NCI-H460 (cell line): Measurements from ENCODE around the gene LIFR. TPM values are rescaled to one million over a fixed set of nuclear protein-coding genes. Genes with fewer than 3 reads are reported as not detected.
"Not testable (repeated sequence)": the region's sequence is repeated elsewhere in the genome, so short reads cannot be mapped to it uniquely, and the experiment has no call there.

ENCODE experiments used
- DNase-seq: peaks from one replicate; pipeline ENCODE4 v3.0.0-alpha.2; 2016; ENCODE audit warnings: low read depth; ENCODE audit errors: extremely low read depth
- polyA plus RNA-seq: library from polyadenylated mRNA; depleted of rRNA; stranded (reverse); fragments of >200 nt; gene quantifications from 2 replicates; pipeline ENCODE4 v1.2.3, GENCODE V29; 2014; cell fraction: nucleus; rRNA removed
- total RNA-seq: library from RNA; depleted of rRNA; stranded (reverse); fragments of >200 nt; shearing (Covaris generic); gene quantifications from 2 replicates; pipeline ENCODE4 v1.2.3, GENCODE V29; 2014; rRNA removed

The LIFR gene, protein sequence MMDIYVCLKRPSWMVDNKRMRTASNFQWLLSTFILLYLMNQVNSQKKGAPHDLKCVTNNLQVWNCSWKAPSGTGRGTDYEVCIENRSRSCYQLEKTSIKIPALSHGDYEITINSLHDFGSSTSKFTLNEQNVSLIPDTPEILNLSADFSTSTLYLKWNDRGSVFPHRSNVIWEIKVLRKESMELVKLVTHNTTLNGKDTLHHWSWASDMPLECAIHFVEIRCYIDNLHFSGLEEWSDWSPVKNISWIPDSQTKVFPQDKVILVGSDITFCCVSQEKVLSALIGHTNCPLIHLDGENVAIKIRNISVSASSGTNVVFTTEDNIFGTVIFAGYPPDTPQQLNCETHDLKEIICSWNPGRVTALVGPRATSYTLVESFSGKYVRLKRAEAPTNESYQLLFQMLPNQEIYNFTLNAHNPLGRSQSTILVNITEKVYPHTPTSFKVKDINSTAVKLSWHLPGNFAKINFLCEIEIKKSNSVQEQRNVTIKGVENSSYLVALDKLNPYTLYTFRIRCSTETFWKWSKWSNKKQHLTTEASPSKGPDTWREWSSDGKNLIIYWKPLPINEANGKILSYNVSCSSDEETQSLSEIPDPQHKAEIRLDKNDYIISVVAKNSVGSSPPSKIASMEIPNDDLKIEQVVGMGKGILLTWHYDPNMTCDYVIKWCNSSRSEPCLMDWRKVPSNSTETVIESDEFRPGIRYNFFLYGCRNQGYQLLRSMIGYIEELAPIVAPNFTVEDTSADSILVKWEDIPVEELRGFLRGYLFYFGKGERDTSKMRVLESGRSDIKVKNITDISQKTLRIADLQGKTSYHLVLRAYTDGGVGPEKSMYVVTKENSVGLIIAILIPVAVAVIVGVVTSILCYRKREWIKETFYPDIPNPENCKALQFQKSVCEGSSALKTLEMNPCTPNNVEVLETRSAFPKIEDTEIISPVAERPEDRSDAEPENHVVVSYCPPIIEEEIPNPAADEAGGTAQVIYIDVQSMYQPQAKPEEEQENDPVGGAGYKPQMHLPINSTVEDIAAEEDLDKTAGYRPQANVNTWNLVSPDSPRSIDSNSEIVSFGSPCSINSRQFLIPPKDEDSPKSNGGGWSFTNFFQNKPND
- total RNA-seq, result 62.4 and 67.3 TPM in 2 replicates
- 17.1 and 26.0 TPM in 2 replicates for polyA plus RNA-seq

DNA sequence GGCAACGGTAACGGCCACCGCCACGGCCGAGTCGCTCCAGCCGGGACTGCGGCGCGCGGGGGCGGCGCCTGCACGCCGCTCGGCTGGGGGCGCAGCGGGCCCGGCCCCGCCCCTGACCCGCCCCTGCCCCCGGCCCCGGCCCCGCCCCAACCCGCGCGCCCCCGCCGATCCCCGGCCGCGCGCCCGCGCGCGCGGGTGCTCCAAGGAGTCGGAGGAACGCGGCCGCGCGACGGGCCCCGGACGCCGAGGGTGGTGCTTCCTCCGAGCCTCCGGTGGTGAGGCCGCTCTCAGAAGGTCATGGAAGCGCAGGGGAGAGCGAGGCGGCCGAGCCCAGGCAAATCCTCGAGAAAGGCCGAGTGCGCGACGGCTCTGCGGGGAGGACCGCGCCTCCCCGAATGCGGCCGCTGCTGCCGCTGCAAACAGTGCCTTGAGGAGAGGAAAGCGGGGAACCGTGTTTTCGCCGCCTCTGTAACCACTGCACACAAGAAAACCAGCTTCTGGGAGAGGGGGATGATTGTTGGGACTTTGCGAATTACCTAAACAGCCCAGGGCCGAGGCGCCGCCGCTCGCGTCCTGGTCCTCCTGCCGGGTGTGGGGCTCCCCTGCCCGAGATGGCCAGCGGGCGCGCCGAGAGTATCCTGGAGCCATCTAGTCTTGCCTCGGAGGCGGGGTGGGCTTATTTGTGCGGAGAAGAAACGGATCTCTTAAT is at the start of gene LIFR:
Gene LIFR (minus strand): TSS at position 48 of the 709 bp plus-strand sequence. CDS start 25,999 bp downstream, outside the sequence.
- DNase-seq, result peak; percentile 78

GRCh38 chr5:38605610-38606009 is 49.2 kb upstream of the LIFR start:
- DNase-seq, result no peak

GRCh38 chr5:38603691-38604090 is 47.2 kb upstream of the LIFR start:
- no peak for DNase-seq

- no peak for DNase-seq
Observed at GRCh38 chr5:38602641-38603040, 46.2 kb upstream of the LIFR start.

- DNase-seq, result peak; percentile 36
Observed at GRCh38 chr5:38601863-38602298, 45.4 kb upstream of the LIFR start.

GRCh38 chr5:38601133-38601862 is 44.9 kb upstream of the LIFR start:
- DNase-seq, result no peak

DNA sequence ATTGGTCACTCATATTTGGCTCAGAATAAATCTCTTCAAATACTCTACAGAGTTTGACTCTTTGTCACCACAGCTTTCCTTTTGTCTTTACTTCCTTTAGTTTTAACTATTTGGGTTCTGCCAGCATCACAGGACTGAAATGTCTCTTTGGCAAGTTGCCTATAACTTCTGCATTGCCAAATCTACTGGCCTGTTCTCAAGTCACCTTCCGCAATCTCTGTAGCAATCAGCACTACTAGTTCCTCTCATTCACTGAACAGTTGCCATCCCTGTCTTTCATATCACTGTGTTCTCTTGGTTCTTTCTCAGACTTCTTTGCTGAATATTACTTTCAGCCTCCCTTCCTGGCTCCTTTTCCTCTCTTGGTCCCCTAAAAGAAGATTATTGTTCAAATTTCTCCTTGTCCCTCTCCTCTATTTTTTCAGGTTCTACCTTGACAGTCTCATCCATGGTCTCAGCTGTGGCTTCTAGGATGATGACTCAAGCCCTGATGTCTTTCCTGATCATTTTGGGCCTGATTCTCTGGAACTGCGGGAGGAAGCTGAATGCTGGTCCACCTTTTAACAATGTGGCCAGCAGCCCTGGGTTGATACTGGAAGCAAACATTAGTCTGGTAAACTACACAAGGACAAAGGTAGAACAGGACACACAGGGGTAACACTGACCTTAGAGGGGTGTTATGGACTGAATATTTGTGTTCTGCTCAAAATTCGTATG is 44.0 kb upstream of the LIFR start:
- DNase-seq, result no peak

DNA sequence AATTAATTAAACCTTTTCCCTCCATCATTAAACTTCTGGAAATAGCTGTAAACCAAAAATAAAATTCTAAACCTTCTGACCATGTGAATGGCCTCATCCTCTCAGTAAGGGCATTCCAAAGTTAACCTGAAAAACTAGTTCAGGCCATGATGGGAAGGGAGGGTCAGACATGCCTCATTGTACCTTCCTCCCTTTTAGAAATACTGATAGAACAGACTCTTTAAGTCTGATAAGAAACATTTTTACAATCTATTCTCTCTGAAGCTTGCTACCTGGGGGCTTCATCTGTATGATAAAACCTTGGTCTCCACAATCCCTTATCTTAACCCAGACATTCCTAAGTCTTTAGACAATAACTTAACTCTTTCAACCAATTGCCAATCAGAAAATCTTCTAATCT is 43.3 kb upstream of the LIFR start:
- not testable (repeated sequence) for DNase-seq

DNA sequence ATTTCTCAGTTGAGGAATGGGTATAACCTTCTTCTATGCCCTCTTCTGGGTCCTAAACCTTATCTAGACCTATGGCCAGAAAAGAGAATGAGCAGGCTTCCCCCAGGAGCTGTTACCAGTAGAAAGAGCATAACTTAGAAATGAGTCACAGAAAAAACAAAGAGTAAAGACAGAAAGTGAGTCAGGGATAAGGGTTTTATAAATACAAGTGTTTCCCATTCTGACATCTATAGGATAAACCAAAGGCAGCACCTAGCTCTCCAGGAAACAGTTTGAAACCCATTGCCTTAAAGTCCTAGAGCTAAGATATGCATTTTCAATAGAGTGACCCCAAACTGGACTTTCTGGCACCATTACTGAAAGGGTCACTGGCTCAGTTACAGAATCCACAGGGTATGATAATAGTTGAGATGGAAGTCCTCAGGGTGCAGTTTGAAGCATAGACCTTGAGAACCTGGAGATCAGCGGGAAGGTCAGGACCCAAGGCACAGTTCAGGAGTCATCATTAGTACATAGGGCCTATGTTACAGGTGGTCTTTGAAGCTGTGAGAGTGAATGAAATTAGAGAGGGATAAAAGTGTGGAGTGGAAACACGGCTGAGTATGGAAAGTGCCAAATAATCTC is 42.7 kb upstream of the LIFR start:
- DNase-seq, result peak; percentile 46

DNA sequence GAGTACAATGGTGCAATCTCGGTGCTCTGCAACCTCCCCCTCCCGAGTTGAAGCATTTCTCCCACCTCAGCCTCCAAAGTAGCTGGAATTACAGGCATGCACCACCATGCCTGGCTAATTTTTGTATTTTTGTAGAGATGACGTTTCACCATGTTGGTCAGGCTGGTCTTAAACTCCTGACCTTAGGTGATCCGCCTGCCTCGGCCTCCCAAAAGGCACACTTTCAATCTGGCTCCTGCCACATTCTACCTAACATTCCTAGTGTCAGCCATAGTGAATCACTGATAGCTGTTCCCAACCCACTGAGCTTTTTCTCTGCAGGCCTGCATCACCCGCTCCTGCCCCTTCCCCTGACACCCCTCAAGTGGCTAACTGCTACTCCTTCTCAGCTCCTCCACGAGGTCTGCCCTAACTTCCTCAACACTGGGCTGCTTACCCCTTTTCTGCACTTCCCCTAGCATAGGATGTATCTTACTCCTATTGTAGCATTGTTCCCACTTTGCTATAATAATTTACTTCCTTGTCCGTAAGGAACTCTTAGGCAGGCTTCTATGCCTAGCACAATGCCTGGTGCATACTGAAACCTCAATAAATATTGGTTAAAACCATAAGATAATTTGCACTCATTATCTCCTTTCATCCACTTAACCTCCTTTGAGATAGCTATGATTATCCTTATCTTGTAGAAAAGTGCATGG is 42.0 kb upstream of the LIFR start:
- no peak for DNase-seq

DNA sequence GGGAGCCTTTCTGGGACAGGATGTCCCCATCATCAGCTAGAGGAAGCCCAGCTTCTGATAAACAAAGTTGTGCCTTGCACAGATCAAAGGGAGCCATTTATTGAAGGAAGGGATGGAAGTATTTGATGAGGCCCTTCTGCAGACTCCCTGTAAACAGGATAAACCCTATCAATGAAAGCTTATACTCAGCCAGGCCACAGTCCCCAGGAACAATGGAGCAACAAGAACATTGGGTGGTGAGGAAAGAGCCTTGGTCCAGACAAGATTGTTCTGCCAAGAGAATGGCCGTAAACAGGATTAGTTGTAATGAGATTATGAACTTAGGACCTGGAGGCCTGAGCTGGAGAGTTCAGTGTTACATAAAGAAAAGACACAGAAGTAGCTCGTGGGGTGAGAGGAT is 40.5 kb upstream of the LIFR start:
- DNase-seq, result no peak

DNA sequence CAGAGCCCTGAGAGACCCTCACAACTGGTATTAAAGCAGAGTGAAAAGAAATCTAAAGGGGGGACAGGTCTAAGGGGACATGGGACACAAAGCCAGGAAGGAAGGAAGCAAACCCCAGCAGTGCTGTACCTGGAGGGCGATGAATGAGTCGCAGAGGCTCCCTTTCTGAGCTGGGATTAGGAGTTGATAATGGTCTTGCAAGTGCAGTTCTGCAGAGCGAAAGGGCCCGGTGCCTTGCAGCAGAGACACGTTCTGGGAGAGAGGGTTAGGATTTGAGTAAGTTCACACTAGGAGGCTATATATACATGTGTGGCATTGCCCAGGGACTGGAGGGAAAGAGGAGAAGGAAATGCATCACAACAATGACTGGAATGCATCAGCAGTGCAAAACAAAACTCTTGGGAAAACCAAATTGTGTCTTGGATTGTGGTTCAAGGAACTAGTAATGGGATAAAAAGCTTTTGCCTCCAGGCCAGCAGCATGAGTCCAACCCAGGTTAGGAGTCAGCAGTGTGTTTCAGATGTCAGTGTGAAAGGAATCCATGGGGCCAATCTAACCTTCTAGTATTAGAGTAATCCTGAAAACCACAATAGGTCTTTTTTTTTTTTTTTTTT is 38.8 kb upstream of the LIFR start:
- DNase-seq, result no peak

- no peak for DNase-seq
Observed at GRCh38 chr5:38593959-38594358, 37.5 kb upstream of the LIFR start.

GRCh38 chr5:38591523-38591849 is 35.0 kb upstream of the LIFR start:
- DNase-seq, result no peak

DNA sequence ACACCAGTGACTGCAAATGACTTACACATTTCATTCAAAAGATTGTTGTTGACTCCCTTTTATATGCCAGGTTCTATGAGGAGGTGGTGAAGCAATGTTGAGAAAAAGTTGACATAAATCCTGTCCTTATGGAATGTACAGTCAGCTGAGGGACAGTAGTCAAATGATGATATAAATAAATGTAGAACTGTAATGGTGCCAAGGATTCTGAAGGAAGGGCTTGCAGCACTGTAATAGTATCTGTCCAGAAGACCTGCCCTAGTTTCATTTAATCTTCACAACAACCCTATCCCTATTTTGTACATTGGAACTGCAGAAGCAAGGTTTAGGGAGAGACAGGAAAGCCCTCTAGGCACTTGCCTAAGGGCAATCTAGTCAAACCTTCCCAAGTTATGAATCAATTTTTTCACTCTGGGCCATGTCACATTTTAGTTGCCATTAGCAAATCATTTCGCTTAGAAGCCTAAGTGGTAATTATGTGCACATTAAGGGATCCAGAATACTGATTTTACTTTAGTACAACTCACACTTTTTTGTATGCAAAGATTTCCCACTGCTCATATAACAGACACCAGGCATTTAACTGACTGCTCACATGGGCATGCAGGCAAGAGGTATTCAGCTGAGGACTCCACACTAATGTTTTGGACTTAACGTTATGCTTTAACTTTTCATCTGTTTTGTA is 34.5 kb upstream of the LIFR start:
- no peak for DNase-seq

DNA sequence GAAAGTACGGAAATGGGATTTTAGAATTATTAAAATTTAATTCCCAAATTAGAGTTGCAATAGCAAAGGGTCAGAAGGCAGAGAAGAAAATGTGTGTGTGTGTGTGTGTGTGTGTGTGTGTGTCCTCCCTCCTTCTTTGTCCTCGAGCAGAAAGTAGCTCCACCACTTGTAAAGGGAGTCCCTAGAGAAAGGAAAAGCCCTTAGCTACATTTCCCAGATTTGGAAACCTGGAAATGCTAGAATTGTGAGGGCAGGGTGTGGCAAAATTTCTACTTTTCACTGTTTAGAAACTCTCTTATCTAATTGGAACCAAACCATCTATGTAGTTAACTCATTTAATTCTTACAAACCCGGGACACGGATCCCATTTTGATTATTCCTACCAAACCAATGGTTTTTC is 33.2 kb upstream of the LIFR start:
- DNase-seq, result no peak

DNA sequence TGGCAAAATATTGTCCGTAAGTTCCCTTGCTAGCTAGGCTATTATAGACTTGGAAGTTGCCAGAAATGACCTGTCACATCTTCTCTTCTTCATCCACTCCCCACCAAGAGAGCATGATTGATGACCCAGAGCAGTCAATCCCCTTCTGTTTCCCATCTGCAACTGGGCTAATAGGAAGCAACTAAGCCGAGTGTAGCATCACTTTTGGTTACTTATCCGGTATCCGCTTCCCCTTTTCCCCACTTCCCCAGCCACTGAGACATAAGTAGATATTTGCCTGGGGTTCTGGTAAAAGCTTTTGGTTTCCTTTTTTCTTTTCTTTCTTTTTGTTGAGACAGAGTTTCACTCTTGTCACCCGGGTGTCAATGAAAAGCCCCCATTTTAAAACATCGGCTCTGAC is 29.4 kb upstream of the LIFR start:
- no peak for DNase-seq
